SU-DHL-6 (cell line): ENCODE measurements around the gene CEP72.
"Not testable (repeated sequence)": the region's sequence is repeated elsewhere in the genome, so short reads cannot be mapped to it uniquely, and the experiment has no call there.

Source experiments
- EZH2phosphoT487 ChIP-seq: fragments of 200-600 bp; sonication (generic), shearing (Covaris generic); conservative IDR thresholded peaks from 2 replicates; pipeline ENCODE4 v1.6.1; 2018; ENCODE audit warnings: mild to moderate bottlenecking, antibody characterized with exemption, low read length, moderate library complexity, mixed read lengths
- TF ChIP-seq, protein P1 (sequence below): fragments of 200-600 bp; sonication (generic); IDR thresholded peaks from one replicate; pipeline ENCODE4 v1.5.1; 2017; ENCODE audit warnings: antibody characterized with exemption, mild to moderate bottlenecking, low read length, moderate library complexity; ENCODE audit not compliant: insufficient read depth, poor library complexity, severe bottlenecking

GRCh38 chr5:690293-690692 lies 78.2 kb downstream of the CEP72 start:
- TF ChIP-seq, protein P1, sequence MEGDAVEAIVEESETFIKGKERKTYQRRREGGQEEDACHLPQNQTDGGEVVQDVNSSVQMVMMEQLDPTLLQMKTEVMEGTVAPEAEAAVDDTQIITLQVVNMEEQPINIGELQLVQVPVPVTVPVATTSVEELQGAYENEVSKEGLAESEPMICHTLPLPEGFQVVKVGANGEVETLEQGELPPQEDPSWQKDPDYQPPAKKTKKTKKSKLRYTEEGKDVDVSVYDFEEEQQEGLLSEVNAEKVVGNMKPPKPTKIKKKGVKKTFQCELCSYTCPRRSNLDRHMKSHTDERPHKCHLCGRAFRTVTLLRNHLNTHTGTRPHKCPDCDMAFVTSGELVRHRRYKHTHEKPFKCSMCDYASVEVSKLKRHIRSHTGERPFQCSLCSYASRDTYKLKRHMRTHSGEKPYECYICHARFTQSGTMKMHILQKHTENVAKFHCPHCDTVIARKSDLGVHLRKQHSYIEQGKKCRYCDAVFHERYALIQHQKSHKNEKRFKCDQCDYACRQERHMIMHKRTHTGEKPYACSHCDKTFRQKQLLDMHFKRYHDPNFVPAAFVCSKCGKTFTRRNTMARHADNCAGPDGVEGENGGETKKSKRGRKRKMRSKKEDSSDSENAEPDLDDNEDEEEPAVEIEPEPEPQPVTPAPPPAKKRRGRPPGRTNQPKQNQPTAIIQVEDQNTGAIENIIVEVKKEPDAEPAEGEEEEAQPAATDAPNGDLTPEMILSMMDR: not testable (repeated sequence)
- TF ChIP-seq EZH2phosphoT487: not testable (repeated sequence)
